NCI-H345 (cell line): ENCODE results near the gene CD8B.
"Not testable (repeated sequence)": the region's sequence is repeated elsewhere in the genome, so short reads cannot be mapped to it uniquely, and the experiment has no call there.

Source experiments
- DNase-seq: peaks from one replicate; lab custom pipeline; 2025; lab: John Stamatoyannopoulos, UW

Gene CD8B

DNA sequence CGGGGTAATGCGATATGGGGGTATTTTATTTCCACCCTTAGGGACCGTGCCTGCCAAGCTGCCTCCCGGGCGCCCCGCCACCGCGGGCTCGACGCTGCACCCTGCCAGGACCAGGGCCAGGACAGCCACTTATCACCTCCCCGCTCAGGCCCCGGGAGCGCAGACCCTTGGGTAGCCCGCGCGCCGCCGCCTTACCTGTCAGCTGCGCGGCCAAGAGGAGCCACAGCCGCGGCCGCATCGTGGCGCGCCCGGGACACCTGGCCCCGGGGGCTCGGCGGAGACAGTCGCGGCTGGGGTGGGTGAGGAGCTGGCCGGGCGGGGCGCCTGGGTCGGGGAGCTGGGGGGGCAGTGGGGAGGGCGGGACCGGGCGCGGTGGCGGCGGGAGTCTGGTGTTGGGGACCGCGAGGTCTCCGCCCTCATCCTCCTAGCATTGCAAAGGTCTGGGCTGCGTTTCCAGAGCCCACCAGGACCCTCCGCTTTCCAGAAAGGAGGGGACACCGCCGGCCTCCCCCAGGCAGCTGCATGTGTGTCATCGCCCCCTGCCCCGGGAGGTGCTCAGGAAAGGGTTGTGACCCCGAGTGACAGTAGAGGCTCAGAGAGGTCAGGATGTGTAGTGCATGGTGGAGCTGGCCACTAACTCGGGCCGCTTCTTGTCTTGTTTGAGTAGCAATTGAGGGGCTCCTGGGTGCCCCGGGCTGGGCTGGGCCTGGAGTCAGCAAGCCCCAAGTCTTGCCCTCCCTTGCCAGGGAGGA lies at the start of gene CD8B:
TSS of gene CD8B (minus strand) at position 259 of the 752 bp plus-strand sequence. CDS start at position 238, 21 bp downstream.
- not testable (repeated sequence) for DNase-seq

DNA sequence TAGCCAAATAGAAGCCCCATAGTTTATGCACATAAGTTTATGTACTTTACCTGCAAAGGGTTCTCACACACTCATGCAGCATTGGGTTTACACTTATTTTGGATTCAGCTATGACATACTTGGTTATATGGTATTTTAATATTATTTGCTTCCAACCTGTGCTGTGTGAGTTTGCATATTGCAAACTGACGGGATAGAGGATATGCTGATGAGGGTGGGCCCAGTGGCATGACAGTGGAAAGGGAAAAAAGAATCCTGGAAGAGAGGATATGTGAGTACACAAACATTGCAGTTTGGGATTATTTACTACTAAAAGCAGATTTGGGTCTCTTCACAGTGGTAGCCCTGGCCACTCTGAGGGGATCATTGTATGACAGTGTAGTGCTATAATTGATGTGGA lies 44.2 kb upstream of the CD8B start:
- DNase-seq, result not testable (repeated sequence)

DNA sequence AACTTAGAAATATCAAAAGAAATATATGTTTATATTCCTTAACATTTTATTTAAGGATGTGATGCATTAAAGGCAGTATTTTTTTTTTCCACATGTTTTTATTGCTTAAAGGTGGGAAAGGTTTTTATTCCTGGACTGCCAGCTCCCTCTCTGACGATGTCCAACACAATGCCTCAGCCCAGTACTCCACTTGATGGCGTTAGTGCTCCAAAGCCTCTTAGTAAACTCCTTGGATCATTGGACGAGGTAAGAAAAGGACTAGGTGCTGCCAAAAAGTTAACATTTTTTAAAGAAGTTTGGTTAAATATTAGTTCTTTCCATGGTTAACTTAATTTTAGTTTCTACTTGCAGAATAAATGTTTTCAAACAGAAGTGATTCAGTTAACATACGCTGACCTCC lies 39.0 kb upstream of the CD8B start:
- not testable (repeated sequence) for DNase-seq

DNA sequence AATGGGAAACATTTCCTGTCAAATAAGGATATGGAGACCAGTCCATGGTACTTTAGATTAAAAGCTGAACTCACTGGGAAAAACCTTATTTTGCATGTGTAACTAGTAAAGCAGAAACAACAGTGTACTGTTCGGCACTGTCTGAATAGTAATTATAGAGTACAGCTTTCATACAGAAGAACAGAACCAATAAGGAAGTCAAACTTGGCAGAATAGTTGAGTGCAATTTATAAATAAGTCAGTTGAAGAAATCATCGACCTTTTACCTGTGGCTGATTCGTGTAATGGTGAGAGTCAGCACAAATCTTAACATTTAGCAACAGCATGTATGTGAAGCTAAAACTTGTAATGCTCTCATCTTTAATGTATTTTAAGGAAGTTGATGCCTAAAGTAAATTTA lies 24.3 kb upstream of the CD8B start:
- DNase-seq, result not testable (repeated sequence)

DNA sequence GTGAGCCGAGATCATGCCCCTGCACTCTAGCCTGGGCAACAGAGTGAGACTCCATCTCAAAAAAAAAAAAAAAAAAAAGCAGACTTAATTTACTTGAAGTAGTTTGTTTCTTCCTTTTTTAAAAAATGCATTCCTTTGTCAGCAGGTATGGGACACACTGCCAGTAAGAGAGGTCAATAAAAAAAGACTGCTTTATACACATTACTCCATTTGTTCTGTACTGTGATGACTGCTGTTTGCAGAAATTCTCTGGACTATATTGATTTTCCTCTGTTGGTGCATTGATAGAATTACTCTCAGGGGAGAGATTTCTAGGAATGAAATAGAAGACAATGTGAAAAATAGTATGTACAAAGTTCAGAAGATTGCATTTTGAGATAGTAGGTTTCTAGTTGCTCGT lies 21.2 kb upstream of the CD8B start:
- DNase-seq, result not testable (repeated sequence)

DNA sequence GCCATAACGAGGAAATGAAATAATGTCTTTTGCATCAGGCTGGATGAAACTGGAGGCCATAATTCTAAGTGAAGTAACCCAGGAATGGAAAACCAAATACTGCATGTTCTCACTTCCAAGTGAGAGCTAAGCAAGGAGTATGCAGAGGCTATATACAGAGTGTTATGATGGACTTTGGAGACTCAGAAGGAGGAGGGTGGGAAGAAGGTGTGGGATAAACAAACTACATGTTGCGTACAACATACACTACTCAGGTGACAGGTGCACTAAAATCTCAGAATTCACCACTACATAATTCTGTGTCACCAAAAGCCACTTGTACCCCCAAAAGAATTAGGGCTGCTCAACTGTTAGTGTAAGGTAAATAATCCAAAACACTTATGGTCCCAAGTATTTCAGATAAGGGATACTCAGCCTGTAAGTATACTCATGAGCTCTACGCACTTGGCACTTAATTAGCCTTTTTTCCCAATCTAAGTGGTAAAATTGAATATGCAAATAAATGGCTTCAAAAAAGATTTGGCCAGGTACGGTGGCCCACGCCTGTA lies 20.5 kb upstream of the CD8B start:
- DNase-seq, result not testable (repeated sequence)

DNA sequence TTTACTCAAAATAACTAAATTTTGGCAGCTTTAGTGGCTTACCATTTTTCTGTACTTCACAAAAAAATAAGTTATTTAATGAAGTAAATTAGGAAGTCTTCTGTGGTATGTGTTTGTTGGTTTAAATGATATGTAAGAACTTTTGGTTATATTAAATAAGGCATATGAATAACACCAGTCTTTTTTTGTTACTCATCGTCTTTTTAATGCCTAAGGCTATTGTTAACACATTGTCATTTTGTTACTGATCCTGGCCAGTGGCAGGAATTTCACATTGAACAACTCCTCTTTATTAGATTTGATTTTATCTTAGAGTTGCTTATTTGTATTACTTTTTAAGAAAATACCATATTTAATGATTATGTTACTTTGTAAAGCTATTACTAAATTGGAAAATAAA lies 17.3 kb upstream of the CD8B start:
- DNase-seq, result not testable (repeated sequence)

DNA sequence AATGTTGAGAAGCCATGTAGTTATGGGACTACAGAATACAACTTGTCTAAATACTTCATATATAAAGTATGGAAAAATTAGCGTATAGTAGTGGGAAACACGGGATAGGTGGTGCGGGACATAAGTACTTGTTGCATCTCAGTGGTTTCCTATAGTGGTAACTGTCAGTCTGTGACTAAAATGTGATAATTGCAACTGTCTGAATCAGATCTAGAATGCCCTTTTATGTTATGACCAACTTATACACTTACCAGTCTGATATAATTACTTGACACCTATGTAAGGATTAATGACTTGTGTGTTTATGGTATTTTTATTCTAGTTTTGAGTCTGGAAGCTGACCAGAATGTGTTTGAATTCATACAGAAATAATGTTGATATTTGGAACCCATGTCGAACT lies 9.3 kb upstream of the CD8B start:
- DNase-seq, result not testable (repeated sequence)

DNA sequence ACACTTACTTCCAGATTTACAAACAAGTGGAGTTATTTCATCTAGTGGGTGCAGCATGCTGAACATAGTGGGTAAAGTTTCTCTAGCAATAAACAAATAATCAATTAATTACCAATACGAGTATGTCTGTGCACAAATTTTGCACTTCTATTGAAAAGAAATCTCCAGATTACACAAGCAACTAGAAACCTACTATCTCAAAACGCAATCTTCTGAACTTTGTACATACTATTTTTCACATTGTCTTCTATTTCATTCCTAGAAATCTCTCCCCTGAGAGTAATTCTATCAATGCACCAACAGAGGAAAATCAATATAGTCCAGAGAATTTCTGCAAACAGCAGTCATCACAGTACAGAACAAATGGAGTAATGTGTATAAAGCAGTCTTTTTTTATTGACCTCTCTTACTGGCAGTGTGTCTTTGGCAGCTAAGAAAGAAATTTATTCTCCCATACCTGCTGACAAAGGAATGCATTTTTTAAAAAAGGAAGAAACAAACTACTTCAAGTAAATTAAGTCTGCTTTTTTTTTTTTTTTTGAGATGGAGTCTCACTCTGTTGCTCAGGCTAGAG lies 7.3 kb upstream of the CD8B start:
- DNase-seq, result not testable (repeated sequence)

DNA sequence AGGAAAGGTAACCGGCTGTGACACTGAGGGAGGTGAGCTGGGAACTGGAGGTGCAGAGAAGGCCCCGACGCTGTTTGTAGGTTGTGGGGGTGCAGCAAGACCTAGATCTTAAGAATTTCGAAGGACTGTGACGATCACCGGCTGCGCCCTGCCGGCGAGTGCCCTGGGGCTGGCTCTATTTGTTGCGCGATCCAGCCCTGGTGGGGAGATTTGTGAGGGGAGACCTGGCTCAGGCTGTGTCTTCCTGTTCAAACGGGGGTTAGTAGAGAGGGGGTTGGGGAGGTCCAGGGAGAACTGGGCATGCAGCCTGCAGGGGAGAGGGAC lies 656 bp upstream of the CD8B start:
- DNase-seq, result not testable (repeated sequence)

DNA sequence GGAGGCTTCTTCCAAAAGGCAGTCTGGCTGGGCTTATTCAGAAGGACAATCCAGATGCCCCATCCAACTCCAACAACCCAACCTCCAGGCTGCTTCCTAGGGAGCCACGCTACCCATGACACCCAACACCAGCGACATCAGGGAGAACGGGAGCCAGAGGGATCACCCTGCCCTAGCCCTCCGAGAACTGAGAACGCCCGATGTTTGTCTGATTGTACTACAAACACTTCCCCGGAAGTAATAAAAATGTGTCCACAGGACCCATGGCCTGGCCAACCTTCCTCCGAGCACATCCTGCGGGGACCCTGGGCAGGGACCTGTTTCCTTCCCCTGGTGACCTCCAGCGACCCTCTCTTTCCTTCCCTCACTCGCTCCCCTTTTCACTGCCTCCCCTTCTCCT lies 511 bp downstream of the CD8B start:
- not testable (repeated sequence) for DNase-seq

DNA sequence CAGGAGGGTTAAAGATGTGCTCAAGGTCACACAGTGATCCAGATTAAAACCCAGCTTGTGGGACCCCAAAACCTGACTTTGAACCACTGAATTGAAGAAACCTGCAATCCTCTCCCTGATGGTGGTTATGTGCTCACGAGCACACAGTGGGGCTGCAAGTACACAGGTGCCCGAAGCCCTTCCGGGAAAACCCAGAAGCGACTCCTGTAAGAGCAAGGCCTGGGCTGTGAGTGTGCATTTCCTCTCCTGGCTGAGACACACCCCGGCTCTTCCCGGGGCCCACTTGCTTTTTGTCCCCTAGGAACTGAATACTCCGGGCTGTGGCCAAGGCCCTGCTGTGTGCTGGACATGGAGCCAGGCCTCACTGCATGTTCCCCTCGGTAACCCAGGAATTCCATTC lies 1.1 kb downstream of the CD8B start:
- DNase-seq, result not testable (repeated sequence)

DNA sequence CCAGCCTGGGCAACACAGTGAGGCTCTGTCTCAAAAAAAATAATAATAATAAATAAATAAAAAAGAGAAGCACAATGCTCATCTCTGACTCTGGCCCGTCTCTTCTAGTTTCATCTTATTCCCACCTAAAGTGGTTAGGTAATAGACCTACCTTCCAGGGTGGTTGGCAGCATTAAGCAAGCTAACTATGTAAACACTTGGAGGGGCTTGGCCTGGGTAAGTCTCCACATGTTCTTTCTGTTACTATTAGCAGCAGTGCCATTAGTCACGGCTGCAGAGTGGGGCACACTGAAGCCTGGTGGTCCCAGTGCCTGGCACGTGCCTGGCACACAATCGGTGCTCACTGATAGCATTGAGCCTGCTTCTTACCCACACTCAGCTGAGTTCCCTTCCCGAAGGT lies 4.0 kb downstream of the CD8B start:
- DNase-seq, result not testable (repeated sequence)

DNA sequence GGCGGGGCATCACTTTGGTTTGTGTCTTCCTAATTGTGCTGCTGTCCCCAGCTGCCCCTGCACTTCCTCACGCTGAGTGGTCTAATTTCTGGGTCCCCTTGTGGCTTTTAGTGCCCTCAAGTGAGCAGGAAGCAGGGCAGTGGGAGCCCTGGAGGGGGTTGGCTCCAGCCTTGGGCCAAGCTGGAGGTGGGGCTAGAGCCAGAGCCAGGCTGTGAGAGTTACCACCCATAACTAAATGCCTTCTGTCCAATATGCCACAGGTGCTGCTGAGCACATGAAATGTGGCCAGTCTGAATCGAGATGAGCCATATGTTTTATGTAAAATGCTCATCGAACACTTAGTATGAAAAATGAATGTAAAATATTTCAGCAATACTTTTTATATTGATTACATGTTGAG lies 5.2 kb downstream of the CD8B start:
- DNase-seq, result not testable (repeated sequence)

DNA sequence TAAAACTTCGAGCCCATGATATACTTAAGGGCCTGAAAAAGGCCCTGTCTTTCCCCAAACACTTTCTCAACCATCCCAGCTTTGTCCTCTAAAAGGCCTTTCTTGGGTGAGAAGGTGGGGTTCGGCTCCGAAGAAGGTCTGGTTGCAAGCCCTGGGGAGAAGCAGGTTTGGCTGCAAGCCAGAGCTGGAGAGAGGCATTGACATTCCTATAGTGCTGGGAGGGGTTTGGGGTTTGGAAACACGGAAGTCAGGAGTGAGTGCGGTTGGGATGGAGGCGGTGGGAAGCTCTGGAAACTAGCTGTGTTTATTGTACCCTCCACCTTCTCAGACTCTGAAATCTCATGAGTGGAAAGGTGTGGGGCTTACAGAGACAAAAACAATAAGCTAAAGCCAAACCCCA lies 5.7 kb downstream of the CD8B start:
- not testable (repeated sequence) for DNase-seq

DNA sequence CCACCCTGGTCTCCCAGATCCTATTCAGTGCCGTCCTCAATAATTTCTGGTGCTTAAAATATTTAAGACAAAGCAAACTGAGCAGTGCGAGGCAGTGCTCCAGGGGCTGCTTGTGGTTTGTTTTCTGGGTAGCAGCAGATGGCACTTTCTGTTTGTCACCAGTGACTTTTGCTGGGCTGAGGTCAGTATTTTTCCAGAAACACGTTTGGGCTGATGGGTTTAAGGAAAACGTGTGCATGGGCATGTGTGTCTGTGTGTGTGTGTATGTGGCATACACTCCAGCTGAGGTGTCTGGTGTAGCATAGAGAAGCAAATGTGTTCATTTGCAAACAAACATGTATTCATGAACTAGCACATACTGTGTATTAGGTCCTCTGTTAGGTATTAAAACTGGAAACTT lies 10.1 kb downstream of the CD8B start:
- DNase-seq, result not testable (repeated sequence)

DNA sequence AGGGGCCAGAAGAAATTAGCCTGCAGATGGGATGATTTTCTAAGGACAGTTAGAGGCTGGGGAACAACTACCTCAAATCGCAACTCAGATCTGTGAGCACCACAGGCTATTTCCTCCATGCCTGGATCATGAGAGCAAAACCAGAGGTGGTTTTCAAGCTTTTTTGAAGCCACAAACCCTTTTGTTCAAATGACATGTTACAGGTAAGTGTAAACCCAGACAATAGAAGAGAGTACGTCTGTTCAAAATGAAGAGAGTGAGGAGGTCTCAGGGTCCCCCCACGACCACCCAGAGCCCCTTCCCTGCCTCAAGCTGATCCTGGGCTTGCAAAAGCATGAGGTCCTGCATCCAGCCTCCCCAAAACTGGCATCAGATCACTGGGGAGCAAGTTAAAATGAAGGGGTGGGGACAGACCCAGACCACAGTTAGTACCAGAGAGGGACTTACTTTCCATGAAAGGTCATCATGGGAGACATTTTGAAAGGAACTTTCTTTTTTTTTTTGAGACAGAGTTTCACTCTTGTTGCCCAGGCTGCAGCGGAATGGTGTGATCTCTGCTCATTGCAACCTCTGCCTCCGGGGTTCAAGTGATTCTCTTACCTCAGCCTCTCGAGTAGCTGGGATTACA lies 19.0 kb downstream of the CD8B start:
- DNase-seq, result not testable (repeated sequence)

DNA sequence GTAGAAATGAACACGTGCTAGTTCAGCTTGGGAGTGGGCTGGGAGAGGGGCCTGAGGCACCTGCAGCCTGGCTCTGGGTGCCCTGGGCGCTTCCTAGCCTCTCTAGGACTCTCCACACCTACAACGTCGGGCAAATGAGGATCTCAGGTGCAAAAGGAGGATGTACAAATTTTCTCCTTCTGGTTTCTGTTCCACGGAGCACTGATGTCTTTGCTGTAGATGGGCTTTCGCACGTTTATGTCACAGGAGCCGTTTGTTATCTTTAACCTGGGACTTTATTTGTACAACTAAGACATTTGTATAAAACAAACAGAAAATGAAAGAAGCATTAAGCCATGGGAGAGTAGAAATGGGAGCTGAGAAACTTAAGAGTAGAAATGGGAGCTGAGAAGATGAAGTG lies 20.4 kb downstream of the CD8B start:
- DNase-seq, result not testable (repeated sequence)

DNA sequence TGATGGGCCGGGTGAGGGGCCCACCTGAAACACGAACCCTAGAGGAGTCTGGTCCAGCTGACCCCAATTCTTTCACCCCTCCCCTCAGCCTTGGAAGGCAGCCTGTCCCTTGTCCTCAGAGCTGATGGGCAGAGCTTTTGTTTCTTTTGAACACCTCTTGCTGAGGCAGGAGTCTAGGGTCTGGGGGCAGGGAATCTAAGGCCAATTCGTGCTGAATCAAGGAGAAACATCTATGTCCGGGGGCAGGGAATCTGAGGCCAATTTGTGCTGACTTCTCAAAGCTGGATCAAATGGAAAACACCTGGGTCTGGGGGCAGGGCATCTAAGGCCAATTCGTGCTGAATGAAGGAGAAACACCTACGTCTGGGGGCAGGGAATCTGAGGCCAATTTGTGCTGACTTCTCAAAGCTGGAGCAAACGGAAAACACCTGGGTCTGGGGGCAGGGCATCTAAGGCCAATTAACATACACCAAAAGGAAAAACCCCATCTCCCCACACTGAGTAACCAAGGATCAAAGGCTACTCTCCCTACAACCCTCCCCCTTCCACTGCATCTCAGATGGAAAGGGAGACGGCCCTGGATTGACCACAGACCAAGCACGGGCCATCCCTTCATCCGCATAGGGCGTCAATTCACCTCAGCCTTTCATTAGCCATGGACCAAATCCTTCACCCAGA lies 21.7 kb downstream of the CD8B start:
- not testable (repeated sequence) for DNase-seq

DNA sequence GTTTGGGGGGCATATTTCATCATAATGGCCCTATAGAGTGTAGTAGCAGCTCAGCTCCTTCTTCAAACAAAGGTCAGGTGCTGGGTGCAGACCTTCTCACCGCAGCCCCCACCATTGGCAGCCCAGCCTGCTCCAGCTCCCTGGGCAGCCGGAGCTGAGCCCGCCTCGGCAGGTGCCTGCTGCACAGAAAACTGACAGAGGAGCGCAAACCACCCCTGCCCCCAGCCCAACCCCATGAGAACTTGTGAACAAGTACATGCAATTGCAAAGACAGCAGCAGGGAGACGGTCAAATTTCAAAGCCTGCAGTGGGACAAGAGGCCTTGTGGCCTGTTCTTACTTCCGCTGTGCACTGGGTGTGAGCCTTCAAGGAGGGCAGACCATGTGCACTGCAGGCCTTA lies 22.2 kb downstream of the CD8B start:
- not testable (repeated sequence) for DNase-seq

DNA sequence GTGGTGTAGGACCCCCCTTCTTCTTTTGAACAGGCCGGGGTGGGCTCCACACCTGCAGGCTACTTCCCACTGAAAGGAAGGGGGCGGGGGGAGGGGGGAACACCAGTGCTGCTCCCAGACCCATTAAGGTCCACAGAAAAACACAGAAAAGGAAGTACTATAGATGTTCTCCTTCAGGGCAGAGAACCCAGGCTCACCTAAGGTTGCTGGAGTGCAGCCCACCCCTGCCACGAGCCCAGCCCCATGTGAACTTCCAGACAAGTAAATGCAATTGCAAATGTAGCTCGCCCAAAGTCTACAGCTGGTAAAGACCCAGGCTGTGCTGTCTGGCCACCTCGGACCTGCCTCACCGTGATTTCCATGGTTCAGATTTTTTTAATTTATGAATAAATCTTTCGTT lies 24.0 kb downstream of the CD8B start:
- not testable (repeated sequence) for DNase-seq

DNA sequence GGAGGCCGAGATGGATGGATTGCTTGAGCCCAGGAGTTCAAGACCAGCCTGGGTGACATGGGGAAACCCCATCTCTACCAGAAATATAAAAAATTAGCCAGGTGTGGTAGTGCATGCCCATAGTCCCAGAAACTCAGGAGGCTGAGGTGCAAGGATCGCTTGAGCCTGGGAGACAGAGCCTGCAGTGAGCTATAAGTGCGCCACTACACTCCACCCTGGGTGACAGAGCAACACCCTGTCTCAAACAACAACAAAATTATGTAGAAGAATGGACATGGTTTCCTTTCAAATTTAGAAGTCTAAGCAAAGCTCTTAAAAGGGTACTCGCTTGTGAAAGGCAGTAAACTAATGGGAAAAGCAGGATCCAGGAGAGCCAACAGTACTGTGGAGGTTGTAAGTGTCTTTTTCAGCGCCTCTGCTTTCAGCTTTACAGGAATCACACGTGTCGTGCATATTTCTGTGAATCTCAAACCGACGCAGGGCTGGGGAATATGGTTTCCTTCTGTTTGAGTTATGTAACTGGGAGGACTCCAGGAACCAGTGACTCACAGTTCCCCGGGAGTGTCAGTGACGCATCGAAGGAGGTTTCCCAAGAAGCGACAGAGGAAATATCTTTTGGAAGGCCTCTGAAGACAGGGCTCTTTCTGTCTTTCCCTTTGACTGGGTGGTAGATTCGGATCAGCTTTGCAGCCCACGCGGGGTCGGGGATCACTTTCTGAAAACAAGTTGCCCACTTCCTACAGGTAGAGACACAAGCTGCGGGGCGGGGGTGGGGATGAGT lies 24.6 kb downstream of the CD8B start:
- DNase-seq, result not testable (repeated sequence)
